Neural cell (in vitro differentiated cells): ENCODE data around the gene UBE2V1. TPM values are rescaled to one million over a fixed set of nuclear protein-coding genes. Genes with fewer than 3 reads are reported as not detected.
"Not testable (repeated sequence)": the region's sequence is repeated elsewhere in the genome, so short reads cannot be mapped to it uniquely, and the experiment has no call there.

ENCODE experiments used
- H2AFZ ChIP-seq: fragments of 200-600, 300-800 bp; sonication (generic), shearing (Covaris generic); 2 replicates; pipeline ENCODE4 v1.6.0; 2014; ENCODE audit warnings: low read depth, mild to moderate bottlenecking, antibody characterized with exemption, low read length, moderate library complexity
- H3F3A ChIP-seq: fragments of 200-600 bp; shearing (Covaris generic); 2 replicates; pipeline ENCODE4 v1.6.1; 2016; ENCODE audit warnings: mild to moderate bottlenecking, moderate library complexity, mixed read lengths, antibody characterized with exemption, low read length; ENCODE audit not compliant: insufficient read depth, poor library complexity, severe bottlenecking
- H3K27ac ChIP-seq: fragments of 200-600, 300-800 bp; sonication (generic), shearing (Covaris generic); 2 replicates; pipeline ENCODE4 v1.5.1; 2014; ENCODE audit warnings: mild to moderate bottlenecking, low read length, moderate library complexity
- H3K27me3 ChIP-seq: fragments of 300-800, 200-600 bp; sonication (generic), shearing (Covaris generic); 2 replicates; pipeline ENCODE4 v1.6.0; 2014; ENCODE audit warnings: mild to moderate bottlenecking, low read depth, low read length, moderate library complexity; ENCODE audit not compliant: insufficient read depth
- H3K36me3 ChIP-seq: fragments of 300-800, 200-600 bp; sonication (generic), shearing (Covaris generic); 2 replicates; pipeline ENCODE4 v1.5.1; 2014; ENCODE audit warnings: mild to moderate bottlenecking, antibody characterized with exemption, low read length, moderate library complexity; ENCODE audit not compliant: insufficient read depth
- H3K4me2 ChIP-seq: fragments of 300-800, 200-600 bp; sonication (generic), shearing (Covaris generic); 2 replicates; pipeline ENCODE4 v1.6.0; 2014; ENCODE audit warnings: mild to moderate bottlenecking, low read length
- H3K4me3 ChIP-seq: fragments of 300-800, 200-600 bp; sonication (generic), shearing (Covaris generic); 2 replicates; pipeline ENCODE4 v1.5.1; 2014; ENCODE audit warnings: mild to moderate bottlenecking, low read length, moderate library complexity
- H3K79me2 ChIP-seq: fragments of 200-600 bp; shearing (Covaris generic); replicated peaks from 2 replicates; pipeline ENCODE4 v1.6.0; 2014; ENCODE audit warnings: mild to moderate bottlenecking, low read length, moderate library complexity; ENCODE audit not compliant: insufficient read depth
- H3K9ac ChIP-seq: fragments of 300-800, 200-600 bp; sonication (generic), shearing (Covaris generic); 2 replicates; pipeline ENCODE4 v1.6.1; 2016; ENCODE audit warnings: mild to moderate bottlenecking, low read length, mixed read lengths
- H3K9me2 ChIP-seq: fragments of 200-600 bp; shearing (Covaris generic); 2 replicates; pipeline ENCODE4 v1.6.1; 2016; ENCODE audit warnings: mild to moderate bottlenecking, low read length, mixed read lengths; ENCODE audit not compliant: insufficient read depth
- H3K9me3 ChIP-seq: fragments of 200-600, 300-800 bp; sonication (generic), shearing (Covaris generic); 2 replicates; pipeline ENCODE4 v1.6.1; 2016; ENCODE audit warnings: mild to moderate bottlenecking, mixed run types, low read length, moderate library complexity, mixed read lengths
- H4K20me1 ChIP-seq: fragments of 200-600 bp; shearing (Covaris generic); 2 replicates; pipeline ENCODE4 v1.6.1; 2016; ENCODE audit warnings: mild to moderate bottlenecking, mixed run types; ENCODE audit not compliant: insufficient read depth
- CTCF ChIP-seq: fragments of 450-650 bp; IDR thresholded peaks from 2 replicates; pipeline ENCODE4 v1.5.1; 2014; ENCODE audit warnings: antibody characterized with exemption, mild to moderate bottlenecking, moderate library complexity; ENCODE audit not compliant: poor library complexity, severe bottlenecking
- EP300 ChIP-seq: fragments of 450-650 bp; conservative IDR thresholded peaks from 2 replicates; pipeline ENCODE4 v1.6.1; 2014; ENCODE audit warnings: antibody characterized with exemption, mild to moderate bottlenecking, moderate library complexity; ENCODE audit not compliant: poor library complexity, severe bottlenecking
- EZH2 ChIP-seq: fragments of 200-600, 300-800 bp; shearing (Covaris generic), sonication (generic); IDR thresholded peaks from 2 replicates; pipeline ENCODE4 v1.6.1; 2014; ENCODE audit warnings: antibody characterized with exemption, low read length, borderline replicate concordance, mild to moderate bottlenecking; ENCODE audit not compliant: insufficient read depth, poor library complexity, severe bottlenecking
- MXI1 ChIP-seq: fragments of 450-650 bp; conservative IDR thresholded peaks from 2 replicates; pipeline ENCODE4 v1.6.1; 2014; ENCODE audit warnings: antibody characterized with exemption, mild to moderate bottlenecking; ENCODE audit not compliant: poor library complexity, severe bottlenecking
- POLR2AphosphoS5 ChIP-seq: IDR thresholded peaks from 2 replicates; pipeline ENCODE4 v1.6.1; 2012
- RAD21 ChIP-seq: fragments of 450-650 bp; conservative IDR thresholded peaks from 2 replicates; pipeline ENCODE4 v1.6.1; 2014; ENCODE audit warnings: antibody characterized with exemption, mild to moderate bottlenecking, moderate library complexity
- REST ChIP-seq: IDR thresholded peaks from 2 replicates; pipeline ENCODE4 v1.6.1; 2012; ENCODE audit warnings: borderline replicate concordance
- SMC3 ChIP-seq: fragments of 450-650 bp; conservative IDR thresholded peaks from 2 replicates; pipeline ENCODE4 v1.6.1; 2014; ENCODE audit warnings: antibody characterized with exemption, mild to moderate bottlenecking, moderate library complexity; ENCODE audit not compliant: poor library complexity
- TAF1 ChIP-seq: IDR thresholded peaks from 2 replicates; pipeline ENCODE4 v1.6.1; 2012; ENCODE audit warnings: low read depth
- polyA plus RNA-seq: library from polyadenylated mRNA; depleted of rRNA; stranded (reverse); fragments of >200 nt; gene quantifications from 2 replicates; pipeline ENCODE4 v1.2.3, GENCODE V29; 2014

UBE2V1 gene
- polyA plus RNA-seq, 1 donor from 2014 or later = 34.4 TPM

- Histone ChIP-seq H3K79me2 (peaks cover 70% of the 10 kb centered on the region), H3K4me2 (no peak overlapping the region), H3K36me3 (no peaks in the 10 kb centered on the region), H2AFZ (no peak overlapping the region), H3K9ac (no peak overlapping the region), H3K4me3 (no peak overlapping the region), H3K27ac (no peak overlapping the region), H3K27me3 (no peaks in the 10 kb centered on the region), H4K20me1 (peaks cover 3% of the 10 kb centered on the region), H3K9me2 (no peaks in the 10 kb centered on the region), H3K9me3 (no peaks in the 10 kb centered on the region), H3F3A (no peaks in the 10 kb centered on the region)
- TF ChIP-seq EZH2 (no peak), RAD21 (no peak), EP300 (no peak), MXI1 (no peak), POLR2AphosphoS5 (no peak), REST (no peak), SMC3 (no peak), CTCF (no peak), TAF1 (no peak)
Measured at GRCh38 chr20:50107086-50107660, 5.8 kb downstream of the UBE2V1 start.

- H3K9me2 ChIP-seq, H4K20me1 ChIP-seq, H3K36me3 ChIP-seq, H3K27ac ChIP-seq, H2AFZ ChIP-seq, H3K27me3 ChIP-seq, H3K9me3 ChIP-seq, H3K4me3 ChIP-seq, H3K9ac ChIP-seq, H3K4me2 ChIP-seq, H3F3A ChIP-seq: not testable (repeated sequence)
- peaks cover 70% of the 10 kb centered on the region for H3K79me2 ChIP-seq
Measured at GRCh38 chr20:50106669-50107068, 6.3 kb downstream of the UBE2V1 start.

GRCh38 chr20:50103464-50104107, 9.4 kb downstream of the UBE2V1 start:
- not testable (repeated sequence) for H3K4me3 ChIP-seq, H3K36me3 ChIP-seq, H3K9me2 ChIP-seq, H3K27ac ChIP-seq, H2AFZ ChIP-seq, H3K9me3 ChIP-seq, H3K27me3 ChIP-seq, H3F3A ChIP-seq, H3K4me2 ChIP-seq, H3K9ac ChIP-seq, H4K20me1 ChIP-seq
- peaks cover 59% of the 10 kb centered on the region for H3K79me2 ChIP-seq

GRCh38 chr20:50102551-50102950, 10.4 kb downstream of the UBE2V1 start:
- not testable (repeated sequence) for H3K4me3 ChIP-seq, H3K9me3 ChIP-seq, H3K36me3 ChIP-seq, H2AFZ ChIP-seq, H3K4me2 ChIP-seq, H3K27me3 ChIP-seq, H3F3A ChIP-seq, H3K27ac ChIP-seq, H3K9ac ChIP-seq, H4K20me1 ChIP-seq, H3K9me2 ChIP-seq
- H3K79me2 ChIP-seq = peaks cover 57% of the 10 kb centered on the region
